Erythroblast (primary cell): ENCODE results near the gene LRBA.

Experiments
- GATA1 ChIP-seq: IDR thresholded peaks from 2 replicates; pipeline ENCODE4 v1.6.1; 2011; ENCODE audit warnings: low read depth, mild to moderate bottlenecking, control low read depth, low read length, moderate library complexity
- POLR2A ChIP-seq: IDR thresholded peaks from 2 replicates; pipeline ENCODE4 v1.6.1; 2011; ENCODE audit warnings: mild to moderate bottlenecking, low read length

GRCh38 chr4:150354214-150354796 is 660.8 kb downstream of the LRBA start:
- TF ChIP-seq POLR2A: no peak
- TF ChIP-seq GATA1: no peak
